Spleen (tissue), 7 donors: ENCODE measurements around the gene CACNA1A.
"Not testable (repeated sequence)": the region's sequence is repeated elsewhere in the genome, so short reads cannot be mapped to it uniquely, and the experiment has no call there.

Experiments used
- POLR2A ChIP-seq, 3 donors: fragments of 450-650 bp; IDR thresholded peaks; one replicate each; pipeline ENCODE4 v1.5.1; 2017; ENCODE audit warnings: antibody characterized with exemption in 3 of 3, mild to moderate bottlenecking in 1 of 3
- POLR2AphosphoS5 ChIP-seq, 3 donors: sonication (generic); formaldehyde crosslinking; IDR thresholded peaks; one replicate each; pipeline ENCODE4 v1.5.1; 2017; ENCODE audit warnings: antibody characterized with exemption in 3 of 3
- TF ChIP-seq, protein P1 (sequence below), 11 experiments: fragments of 200-600 bp in 7 of 11; fragments of 450-650 bp in 4 of 11; sonication (generic) in 4 of 11; IDR thresholded peaks in 8 of 11; conservative IDR thresholded peaks in 3 of 11; 1 replicate in 7 of 11; 2 replicates in 4 of 11; pipeline versions ENCODE4 v1.4.0 to v1.8.0; 2016 to 2021; ENCODE audit warnings: antibody characterized with exemption in 11 of 11, inconsistent platforms in 4 of 11, mild to moderate bottlenecking in 1 of 11
- donor health status: DM: no; HTN: no; CAD: no; lungs with moderate emphysema.
- donor health status: DM: no; HTN: no; CAD: no.
- donor health status: DM: no; HTN: no; CAD: no.

DNA sequence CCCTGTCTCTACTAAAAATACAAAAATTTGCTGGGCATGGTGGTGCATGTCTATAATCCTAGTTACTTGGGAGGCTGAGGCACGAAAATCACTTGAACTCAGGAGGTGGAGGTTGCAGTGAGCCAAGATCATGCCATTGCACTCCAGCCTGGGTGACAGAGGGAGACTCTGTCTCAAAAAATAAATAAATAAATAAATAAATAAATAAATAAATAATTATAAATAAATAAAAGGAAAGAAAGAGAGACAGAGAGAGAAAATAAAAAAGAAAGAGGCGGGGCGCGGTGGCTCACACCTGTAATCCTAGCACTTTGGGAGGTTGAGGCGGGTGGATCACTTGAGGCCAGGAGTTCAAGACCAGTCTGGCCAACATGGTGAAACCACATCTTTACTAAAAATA, 328.7 kb downstream of the CACNA1A start:
- TF ChIP-seq, protein P1, sequence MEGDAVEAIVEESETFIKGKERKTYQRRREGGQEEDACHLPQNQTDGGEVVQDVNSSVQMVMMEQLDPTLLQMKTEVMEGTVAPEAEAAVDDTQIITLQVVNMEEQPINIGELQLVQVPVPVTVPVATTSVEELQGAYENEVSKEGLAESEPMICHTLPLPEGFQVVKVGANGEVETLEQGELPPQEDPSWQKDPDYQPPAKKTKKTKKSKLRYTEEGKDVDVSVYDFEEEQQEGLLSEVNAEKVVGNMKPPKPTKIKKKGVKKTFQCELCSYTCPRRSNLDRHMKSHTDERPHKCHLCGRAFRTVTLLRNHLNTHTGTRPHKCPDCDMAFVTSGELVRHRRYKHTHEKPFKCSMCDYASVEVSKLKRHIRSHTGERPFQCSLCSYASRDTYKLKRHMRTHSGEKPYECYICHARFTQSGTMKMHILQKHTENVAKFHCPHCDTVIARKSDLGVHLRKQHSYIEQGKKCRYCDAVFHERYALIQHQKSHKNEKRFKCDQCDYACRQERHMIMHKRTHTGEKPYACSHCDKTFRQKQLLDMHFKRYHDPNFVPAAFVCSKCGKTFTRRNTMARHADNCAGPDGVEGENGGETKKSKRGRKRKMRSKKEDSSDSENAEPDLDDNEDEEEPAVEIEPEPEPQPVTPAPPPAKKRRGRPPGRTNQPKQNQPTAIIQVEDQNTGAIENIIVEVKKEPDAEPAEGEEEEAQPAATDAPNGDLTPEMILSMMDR (IDR thresholded peaks at IDR 0.05 in 8 of 11, conservative IDR thresholded peaks at IDR 0.05 in 3 of 11): not testable (repeated sequence)
- not testable (repeated sequence) for TF ChIP-seq POLR2A, POLR2AphosphoS5 (IDR thresholded peaks at IDR 0.05)
